ENCODE results near the gene LRRC72.
A peak's percentile ranks its signal among the peaks of the same experiment; 100 is the strongest.
"Not testable (repeated sequence)": the region's sequence is repeated elsewhere in the genome, so short reads cannot be mapped to it uniquely, and the experiment has no call there.

LRRC72 gene

DNA sequence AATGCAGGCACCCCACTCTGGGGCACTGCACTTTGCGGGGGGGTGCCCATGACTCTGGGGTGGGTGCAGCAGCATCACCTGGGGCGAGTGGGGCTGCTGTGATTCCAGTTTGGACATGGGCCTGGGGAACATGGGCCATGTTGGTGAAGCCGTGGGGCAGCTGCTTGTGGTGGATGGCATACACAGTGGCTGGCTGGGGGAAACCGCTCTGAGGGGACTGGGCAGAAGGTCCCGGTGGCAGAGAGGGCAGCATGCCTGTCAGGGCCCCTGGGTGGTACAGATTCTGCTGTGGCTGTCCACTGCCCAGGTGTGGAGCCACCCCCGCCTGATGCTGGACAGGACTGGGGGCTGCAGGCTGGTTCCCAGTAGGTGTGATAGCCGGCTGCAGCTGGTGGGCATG, 57.2 kb downstream of the LRRC72 start:
- DNase-seq, result no peak

DNA sequence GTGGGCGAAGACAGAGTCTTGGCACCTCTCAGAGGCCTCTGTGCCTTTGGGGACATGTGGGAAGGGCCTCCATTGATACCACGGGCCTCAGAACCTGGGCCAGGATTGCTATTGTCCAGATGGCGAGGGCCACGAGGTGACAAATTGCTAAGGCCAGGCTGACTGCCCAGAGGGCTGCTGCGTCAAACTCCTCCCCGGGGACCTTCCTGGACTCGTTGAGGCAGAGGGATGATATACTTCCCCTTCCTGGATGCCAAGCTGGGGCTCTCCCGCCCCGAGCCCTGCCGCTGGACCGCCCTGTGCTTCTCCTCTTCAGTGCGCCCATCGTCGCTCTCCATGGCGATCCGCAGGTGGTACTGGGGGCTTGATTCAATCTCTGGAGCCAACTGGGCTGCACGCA, 58.9 kb downstream of the LRRC72 start:
- DNase-seq, result no peak

- DNase-seq, result no peak
These were observed 59.7 kb downstream of the LRRC72 start for GRCh38 chr7:16586081-16586874.

- no peak for DNase-seq
These were observed 60.5 kb downstream of the LRRC72 start for GRCh38 chr7:16587129-16587528.

- DNase-seq, result no peak
These were observed 61.2 kb downstream of the LRRC72 start for GRCh38 chr7:16587790-16588189.

DNA sequence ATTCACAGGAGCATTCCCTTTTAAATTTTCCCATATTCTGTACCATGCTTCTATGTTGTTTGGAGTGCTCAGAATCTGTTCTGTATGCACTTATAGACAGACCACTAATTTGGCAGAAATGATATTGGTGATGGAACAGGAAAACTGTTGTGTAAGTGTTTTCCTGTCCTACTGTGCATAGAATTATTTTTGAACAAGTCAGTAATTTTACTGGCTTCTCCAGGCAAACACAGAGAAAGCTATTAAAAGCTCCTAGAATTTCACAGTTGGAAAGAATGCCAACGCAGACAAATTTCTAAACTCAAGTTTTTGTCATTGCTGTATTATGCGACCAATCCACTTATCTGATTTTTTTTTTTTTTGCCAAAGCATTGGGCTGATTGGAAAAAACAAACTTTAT, 63.3 kb downstream of the LRRC72 start:
- no peak for DNase-seq

DNA sequence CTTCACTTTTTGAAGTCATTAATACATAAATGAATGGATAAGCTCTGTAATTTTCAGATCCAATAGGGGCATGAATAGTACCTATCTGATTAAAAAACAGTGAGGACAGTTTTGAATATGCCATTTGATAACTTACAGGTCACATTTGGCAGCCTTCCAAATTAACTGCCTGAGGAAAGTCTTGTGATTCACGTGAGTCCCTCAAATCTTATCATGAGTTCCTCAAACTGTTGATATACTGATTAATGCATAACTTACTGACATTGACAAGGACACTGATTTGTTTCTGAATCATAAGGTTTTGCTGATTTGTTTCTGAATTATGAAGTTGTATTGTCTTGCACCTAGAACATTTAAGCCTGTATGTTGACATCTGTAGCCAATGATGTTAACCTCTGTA, 63.8 kb downstream of the LRRC72 start:
- no peak for DNase-seq

GRCh38 chr7:16592395-16592794, 65.8 kb downstream of the LRRC72 start:
- no peak for DNase-seq

- no peak for DNase-seq
These were observed 67.4 kb downstream of the LRRC72 start for GRCh38 chr7:16594061-16594460.

DNA sequence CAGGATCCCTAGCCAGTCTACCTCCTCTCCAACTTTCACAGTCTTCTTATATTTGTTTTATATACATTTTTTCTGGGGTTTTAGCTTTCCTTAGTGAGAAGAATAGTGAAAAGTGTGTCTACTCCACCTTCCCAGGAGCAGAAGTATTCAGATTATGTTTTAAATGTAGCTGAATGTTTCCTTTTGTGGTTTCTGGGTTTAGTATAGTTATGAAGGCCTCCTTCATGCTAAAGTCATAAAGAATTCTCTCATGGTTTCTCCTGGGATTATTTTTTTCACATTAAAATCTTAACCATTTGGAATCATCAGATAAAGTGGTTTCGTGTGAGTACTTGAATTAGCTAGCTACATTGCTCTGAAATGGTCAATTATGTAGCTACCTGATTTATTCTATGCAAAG, 68.1 kb downstream of the LRRC72 start:
- no peak for DNase-seq

DNA sequence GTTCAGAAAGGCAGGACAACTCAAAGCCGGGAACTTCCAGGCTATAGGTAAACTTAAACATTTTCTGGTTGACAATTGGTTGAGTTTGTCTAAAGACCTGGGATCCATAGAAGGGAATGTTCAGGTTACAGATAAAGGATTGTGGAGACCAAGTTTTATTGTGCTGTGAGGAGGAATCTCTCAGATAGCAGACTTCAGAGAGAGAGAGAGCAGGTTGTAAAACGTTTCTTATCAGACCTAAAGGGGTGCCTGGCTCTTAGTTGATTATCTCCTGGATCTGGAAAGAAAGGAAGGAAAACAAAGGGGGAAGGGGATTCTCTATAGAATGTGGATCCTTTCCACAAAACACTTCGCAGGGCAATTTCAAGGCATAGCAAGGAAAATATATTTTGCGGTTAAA, 69.0 kb downstream of the LRRC72 start:
- DNase-seq, result not testable (repeated sequence)

DNA sequence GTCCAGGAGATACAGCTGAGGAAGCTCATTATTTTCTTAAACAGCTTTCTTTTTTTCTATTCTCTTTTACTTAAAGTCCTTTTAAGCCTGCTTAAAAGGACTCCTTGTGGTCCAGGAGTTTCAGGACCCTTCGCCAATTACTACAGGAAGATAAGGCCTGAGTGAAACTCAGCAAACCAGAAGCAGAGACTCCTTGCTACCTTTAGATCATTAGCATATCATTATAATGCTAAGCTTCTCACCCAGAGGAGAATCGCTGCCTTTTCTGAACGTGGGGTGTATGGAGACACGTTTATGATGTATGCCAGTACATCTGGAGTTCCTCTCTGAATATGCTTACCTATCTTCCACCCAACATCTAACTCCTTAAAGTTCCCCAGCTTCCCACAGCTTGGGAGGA, 71.4 kb downstream of the LRRC72 start:
- no peak for DNase-seq

DNA sequence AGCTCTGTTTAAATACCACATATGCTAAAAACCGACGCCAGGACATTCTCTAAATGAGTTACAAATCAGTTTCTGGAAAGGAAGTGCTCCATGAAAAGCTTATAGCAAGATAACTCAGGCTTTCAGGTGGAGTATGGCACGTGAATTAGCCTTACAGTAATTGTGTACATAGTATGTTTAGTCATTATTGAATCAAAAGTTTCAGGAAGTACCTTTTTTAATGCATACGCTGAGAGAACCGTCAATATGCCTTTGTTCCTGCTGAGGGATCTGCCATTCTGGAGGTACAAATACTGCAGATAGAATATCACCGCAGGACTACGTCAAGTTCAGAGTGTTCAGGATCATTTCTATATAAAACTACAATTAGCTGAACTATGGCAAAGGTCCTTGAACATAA, 73.2 kb downstream of the LRRC72 start:
- DNase-seq, result no peak

DNA sequence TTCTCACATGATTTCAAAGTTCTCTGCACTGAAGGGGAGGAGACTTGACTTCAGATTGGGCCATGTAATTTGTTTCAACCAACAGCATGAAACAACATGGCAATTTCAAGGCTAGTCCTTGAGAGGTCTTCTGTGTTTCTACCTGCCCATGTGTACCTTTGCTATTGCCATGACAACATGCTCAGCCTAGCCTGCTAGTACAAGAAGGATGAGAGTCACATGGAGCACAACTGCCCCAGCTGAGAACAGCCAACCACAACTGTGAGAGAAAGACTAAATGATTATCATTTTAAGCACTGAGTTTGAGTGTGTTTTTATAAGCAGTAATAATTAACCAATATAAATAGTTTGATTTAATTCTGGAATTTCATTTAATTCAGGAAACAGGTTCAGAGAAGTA, 77.0 kb downstream of the LRRC72 start:
- DNase-seq, result no peak

- DNase-seq, result peak in 1 of 5 donors; percentile 6
These were observed 77.4 kb downstream of the LRRC72 start for GRCh38 chr7:16604054-16604453.

DNA sequence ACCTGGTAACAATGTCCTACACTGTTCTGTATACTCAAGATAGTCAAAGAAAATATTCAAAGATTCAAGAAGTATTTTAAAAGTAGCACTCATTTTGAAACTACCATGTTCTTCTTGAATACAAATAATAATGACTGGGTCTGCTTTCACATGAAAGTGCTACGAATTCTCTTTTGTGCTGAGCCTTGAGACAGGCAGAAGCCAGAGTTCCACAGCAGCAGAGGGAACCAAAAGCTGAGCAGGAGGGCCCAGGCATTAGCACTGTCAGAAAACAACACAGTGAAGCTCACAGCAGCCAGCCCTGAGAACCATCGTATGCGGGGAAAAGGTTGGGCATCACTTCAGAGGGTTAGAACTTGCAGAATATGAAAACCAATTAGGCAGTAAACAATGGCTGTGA, 80.1 kb downstream of the LRRC72 start:
- DNase-seq, result no peak

DNA sequence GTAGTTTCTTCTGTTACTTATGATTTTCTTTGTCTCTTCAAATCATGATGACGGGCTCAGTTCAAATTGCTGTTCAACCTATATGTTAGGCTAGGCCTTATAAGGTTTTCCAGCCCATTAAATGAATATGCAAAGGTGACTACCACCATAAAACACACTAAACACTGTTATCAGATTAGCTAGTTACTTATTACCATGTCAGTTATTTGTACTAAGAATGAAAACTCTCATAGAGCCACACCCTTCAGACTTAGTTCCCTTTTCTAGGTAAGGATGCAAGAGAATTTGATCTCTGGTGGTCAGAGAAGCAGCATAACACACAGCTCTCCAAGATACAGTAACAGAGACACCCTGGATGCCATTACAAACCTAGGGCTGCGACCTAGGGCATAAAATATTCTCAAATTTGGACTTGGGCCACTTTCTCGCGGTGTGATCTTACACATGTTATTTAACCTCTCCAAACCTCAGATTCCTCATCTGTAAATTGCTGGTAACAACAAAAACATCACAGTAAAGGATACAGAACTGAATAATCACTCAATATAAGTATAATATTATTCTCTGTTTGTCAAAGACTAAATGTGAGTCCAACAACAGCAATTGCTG, 83.3 kb downstream of the LRRC72 start:
- DNase-seq, result no peak

DNA sequence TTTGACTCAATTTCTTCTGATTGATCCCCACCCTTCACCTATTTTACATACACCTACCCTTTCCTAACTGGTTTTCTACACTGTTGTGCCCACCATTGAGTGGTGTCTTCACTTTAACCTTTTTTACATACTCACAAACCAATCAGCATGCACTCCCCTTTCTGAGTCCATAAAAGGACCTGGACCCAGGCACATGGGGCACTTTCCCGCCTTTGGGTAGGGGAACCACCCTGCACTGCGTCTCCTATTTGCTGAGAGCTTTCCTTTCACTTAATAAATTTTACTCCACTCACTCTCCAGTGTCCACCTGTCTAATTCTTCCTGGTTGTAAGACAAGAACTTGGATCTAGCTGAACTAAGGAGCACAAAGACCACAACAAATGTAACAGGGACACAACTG, 85.1 kb downstream of the LRRC72 start:
- DNase-seq, result no peak

- no peak for DNase-seq
These were observed 88.6 kb downstream of the LRRC72 start for GRCh38 chr7:16615228-16615627.

DNA sequence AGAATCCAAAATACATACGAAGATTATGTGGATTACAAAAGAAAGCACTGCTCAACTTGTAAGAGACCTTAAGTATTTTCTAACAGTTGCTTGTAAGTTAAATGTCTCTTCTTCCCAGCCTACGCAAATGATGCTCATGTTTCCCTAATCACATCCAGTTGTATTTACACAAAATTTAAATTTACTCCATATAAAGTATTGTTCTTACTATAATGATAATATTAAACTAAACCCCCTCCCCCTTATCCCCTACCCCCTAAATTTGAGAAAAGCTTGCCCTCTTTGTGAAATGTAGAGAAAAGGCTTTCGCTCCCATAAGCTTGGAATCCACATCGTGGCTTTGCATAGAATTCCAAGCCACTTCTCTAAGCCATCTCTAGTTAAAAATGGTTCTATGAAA, 89.5 kb downstream of the LRRC72 start:
- no peak for DNase-seq

DNA sequence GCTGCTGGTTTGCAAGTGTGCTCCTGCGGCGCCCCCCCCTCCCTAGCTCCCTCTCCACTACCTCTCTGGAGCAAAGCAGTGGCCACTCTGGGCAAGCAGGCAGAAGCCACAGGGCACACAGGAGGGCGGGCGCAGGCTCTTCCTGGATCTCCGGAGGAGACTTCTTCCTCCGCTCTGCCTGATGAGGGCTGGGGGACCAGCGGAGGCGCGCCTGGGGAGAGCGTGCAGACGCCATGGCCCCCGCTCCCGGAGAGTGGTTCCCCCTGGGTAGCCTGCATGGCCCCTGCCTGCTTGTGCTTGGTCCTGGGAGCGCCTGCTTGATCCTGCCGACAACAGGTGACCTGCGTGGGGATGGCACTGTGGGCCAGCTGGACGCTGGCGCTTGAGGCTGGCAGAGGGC, 89.9 kb downstream of the LRRC72 start:
- peak in 1 of 5 donors; percentile 7 for DNase-seq

DNA sequence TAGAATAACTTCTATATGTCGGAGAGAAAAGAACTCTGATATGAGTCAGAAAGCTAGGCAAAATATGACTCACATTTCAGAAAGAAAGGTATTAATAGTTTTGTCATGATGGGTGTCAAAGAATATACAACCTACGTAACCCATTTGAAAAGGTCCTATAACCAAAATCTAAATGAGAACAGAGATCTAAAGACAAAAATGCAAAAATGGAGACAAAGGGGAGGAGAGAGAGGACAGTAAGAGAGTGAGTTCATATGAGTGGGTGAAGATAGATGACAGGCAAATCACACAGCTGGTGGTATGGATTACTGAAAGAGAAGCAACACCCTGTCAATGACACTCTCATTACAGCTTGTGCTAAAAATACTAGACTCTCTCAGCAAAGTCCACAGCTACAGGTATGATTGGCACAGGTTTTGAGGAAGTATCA, 93.4 kb downstream of the LRRC72 start:
- DNase-seq, result peak in 1 of 5 donors; percentile 57

GRCh38 chr7:16626388-16626787, 99.8 kb downstream of the LRRC72 start:
- DNase-seq, result no peak

GRCh38 chr7:16627236-16627635, 100.6 kb downstream of the LRRC72 start:
- no peak for DNase-seq

GRCh38 chr7:16630654-16631053, 104.0 kb downstream of the LRRC72 start:
- DNase-seq, result no peak

All from T-helper 1 cell (primary cell).